GM20431 (cell line): ENCODE measurements around the gene RAB2B.

Experiments used
- in situ Hi-C: fragments of 300-500 bp; cut with MseI, MboI; formaldehyde crosslinking; loops from one replicate; pipeline ENCODE4 v1.15.0; 2020; ENCODE audit warnings: low sequenced_read_pairs; ENCODE audit not compliant: unreplicated experiment

RAB2B gene

DNA sequence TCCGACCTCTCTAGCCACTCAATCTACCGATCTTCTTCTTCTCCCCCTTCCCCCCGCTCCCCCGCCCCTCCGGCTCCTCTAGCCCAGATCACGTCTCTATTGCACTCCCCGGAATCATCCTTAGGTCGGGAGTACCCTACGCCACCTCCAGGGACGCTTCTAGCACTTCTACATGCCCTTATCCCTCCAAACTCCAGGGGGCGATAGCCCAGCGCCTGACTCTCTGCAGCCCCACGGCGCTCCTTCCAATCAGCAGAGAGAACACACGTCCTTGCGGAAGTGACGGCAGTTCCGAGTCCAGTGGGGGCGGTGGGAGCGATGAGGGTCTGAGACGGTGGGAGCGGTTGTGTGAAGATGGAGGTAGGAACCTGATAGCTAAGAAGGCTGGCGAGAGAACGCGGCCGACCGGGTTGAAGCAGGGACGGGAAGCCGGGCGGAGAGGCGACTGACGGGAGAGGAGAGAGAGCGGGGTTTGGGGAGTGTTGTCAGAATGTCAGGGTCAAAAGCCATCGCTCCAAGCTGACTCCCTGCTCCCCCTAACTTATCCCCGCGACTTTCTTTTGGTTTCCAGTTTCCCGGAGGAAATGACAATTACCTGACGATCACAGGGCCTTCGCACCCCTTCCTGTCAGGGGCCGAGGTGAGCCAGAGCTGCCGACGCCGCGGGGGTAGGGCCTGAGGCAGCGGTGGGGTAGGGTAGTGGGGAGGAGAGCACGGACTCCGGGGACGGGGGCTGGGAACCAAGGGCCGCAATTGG lies at the start of gene RAB2B, which contains the start of gene TOX4:
TSS of gene RAB2B (minus strand) at position 35 of the 757 bp plus-strand sequence. CDS start 87 bp downstream, outside the sequence.
TSS of gene TOX4 (plus strand) at position 271 of the 757 bp plus-strand sequence. CDS start at position 355, 84 bp downstream.
- in situ Hi-C loops, result no loop called here

DNA sequence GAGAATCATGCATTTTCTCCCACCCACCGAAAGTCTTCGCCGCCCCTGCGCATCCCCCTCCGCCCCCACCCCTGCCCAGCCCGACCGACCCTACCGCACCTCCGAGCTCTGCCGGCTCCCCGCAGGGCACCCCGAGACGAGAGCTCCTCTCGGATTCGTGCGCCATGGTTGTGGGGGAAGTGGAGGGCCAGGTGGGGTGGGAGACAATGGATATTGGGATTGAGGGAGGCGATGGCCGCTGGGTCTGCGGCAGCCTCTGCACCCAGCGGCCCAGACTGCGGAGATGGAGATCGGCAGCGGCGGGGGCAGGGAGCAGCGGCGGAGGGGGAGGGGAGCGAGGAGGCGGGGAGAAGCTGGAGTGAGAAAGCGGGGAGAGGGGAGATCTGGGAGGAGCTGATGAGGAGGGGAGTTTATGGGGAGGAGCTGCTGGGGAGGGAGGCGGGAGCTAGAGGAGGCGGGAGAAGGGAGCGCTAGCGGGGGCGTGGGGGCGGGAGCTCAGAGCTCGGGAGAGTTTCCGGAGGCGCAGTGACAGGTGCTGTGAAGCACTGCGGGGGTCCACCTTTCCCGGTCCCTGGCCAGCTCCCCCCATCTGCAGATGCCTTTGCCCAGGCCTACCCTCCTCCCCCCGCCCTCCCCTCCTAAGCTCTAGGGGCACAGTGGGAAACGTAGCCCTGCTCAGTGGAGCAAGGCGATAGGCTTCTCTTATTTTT lies 49.4 kb upstream of the RAB2B start, which contains the start of gene SALL2:
TSS of gene SALL2 (minus strand) at position 385 of the 710 bp plus-strand sequence. CDS start at position 166, 219 bp downstream.
- in situ Hi-C loops, result no loop called here

DNA sequence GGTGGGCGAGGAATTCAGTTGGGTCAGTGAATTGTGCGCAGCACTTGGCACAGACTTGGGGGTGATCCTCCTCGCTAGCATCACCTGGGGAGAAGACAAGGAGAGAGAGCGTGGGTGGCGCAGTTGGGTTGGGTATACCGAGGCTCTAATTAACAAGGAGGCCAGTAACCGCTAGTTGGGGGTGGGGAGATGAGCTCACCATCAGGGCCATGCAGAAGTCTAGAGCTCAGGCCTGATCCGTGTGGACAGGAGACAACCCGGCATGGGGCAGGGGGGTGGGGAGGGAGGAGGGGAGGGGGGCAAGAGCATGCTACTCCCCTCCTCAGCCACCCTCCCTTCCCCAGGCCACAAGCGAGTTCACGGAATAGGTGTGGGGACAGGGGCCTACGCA lies 48.8 kb upstream of the RAB2B start:
- in situ Hi-C loops, result no loop called here

- in situ Hi-C loops, result no loop called here
Measured at GRCh38 chr14:21524575-21525490, 48.1 kb upstream of the RAB2B start.

- in situ Hi-C loops, result no loop called here
Measured at GRCh38 chr14:21523203-21523602, 46.4 kb upstream of the RAB2B start.

DNA sequence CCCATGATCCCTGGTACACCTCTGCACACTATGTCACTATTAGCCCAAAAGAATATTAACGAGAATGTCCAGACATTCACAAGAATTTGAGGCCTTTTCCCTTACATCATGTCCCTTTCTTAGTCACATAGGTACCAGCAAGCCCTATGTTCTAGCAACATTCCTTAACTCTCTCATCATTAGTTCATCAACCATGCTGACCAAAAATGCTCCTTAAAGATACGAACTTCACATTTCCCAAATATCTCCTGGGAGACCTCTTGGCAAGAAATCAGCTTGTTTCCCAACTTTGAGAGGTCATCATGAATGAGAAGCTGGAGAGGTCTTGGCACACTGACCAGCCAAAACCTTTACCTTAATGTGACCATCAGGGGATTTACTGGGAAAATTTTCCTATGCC lies 44.7 kb upstream of the RAB2B start:
- in situ Hi-C loops, result no loop called here

DNA sequence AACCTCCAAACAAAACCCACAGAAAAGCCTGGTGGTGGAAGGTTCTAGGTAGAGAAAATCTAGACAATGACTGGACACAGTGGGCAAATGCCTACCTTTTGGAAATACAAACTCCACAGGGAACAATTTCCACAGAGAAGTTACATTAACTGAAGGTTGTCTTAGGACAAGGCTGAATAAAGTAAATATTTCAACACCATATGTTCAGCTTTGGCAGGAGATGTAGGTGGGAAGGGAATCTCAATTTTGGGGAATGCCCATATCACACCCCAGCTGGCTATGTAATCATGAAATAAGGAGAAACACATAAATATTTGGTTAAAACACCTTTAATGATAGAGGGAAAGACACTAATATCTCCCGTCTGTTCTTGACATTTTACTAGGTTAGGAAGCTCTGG lies 44.0 kb upstream of the RAB2B start:
- in situ Hi-C loops, result no loop called here

- in situ Hi-C loops, result no loop called here
Measured at GRCh38 chr14:21518725-21519124, 42.0 kb upstream of the RAB2B start.

GRCh38 chr14:21514341-21514740 lies 37.6 kb upstream of the RAB2B start:
- in situ Hi-C loops, result no loop called here

DNA sequence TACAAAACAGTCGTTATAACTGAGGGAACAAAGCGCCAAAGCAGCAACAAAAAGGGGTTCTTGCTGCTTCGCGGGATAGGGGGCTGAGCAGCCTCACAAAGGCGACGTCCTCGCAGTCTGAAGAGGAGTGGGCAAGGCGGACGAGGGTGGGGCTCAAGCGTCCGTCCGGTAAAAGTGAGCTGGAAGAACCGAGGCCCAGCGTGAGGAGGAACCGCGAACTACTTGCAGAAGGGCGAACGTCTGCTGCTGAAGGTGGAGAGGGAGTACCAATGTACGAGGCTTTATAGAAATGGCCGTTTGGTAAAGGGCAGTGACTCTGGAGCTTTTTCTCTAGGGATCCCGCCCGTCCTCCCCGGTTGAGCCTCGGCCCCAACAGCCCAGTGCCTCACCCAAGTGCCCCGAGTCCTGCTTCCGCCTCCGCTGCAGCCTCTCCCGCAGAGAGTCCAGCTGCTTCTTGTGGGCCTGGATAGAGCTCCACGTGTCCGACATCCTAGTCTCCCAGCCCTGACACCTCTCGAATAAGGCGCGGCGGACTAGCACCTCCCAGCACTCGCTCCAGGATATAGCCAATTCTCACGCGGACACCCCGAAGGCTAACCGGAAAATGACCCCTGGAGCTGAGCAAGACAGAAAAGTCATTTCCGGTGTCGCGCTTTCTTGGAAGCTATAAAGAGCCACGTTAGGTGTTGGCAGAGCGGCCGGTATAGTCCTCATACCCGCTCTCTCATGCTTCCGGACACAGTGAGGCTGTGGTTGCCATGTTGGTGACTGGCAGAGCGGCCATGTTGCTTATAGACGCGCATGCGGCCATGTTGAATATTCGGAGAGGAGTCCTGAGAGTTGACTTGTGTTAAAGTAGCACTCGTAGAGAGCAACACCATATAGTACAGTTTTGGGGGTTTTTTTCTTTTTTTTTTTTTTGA lies 34.2 kb upstream of the RAB2B start, which contains the start of gene METTL3:
TSS of gene METTL3 (minus strand) at position 606 of the 923 bp plus-strand sequence. CDS start at position 489, 117 bp downstream.
- in situ Hi-C loops, result no loop called here

DNA sequence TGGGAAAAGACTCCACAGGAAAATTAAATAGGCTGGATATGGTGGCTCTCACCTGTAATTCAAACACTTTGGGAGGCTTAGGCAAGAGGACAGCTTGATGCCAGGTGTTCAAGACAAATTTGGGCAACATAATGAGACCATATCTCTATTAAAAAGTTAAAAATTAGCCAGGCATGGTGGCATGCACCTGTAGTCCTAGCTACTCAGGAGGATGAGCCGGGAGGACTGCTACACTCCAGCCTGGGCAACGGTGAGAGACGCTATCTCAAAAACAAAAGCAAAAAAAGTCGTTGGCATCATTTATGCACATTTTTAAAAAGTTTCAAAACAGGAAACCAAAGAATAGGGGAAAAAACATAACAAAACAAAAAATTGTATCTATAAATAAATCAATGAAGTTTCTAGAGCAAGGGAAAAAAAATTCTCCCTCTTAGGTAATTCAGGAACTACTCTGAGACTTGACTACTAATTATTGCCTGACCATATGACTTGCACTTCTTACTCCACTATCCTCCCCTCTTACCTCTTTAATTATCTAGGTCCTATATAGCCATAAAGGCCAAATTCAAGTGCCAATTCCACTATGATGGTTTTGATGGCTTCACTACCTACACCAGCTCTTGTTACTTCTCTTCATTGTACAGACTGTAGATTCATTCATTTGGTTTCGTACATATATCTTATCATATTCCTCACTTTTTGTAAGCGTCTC lies 32.8 kb upstream of the RAB2B start:
- in situ Hi-C loops, result no loop called here

GRCh38 chr14:21506557-21506956 lies 29.8 kb upstream of the RAB2B start:
- in situ Hi-C loops, result no loop called here

- in situ Hi-C loops, result no loop called here
Measured at GRCh38 chr14:21505012-21505553, 28.3 kb upstream of the RAB2B start.

- in situ Hi-C loops, result no loop called here
Measured at GRCh38 chr14:21503376-21503775, 26.6 kb upstream of the RAB2B start.

GRCh38 chr14:21501568-21501967 lies 24.8 kb upstream of the RAB2B start:
- in situ Hi-C loops, result no loop called here

- in situ Hi-C loops, result no loop called here
Measured at GRCh38 chr14:21498540-21499526, 22.1 kb upstream of the RAB2B start.

GRCh38 chr14:21496453-21496852 lies 19.7 kb upstream of the RAB2B start:
- in situ Hi-C loops, result no loop called here
